HG03025 (cell line): ENCODE measurements around the gene LRRC49.
"Not testable (repeated sequence)": the region's sequence is repeated elsewhere in the genome, so short reads cannot be mapped to it uniquely, and the experiment has no call there.

Experiments
- ATAC-seq: cut with Tn5 transposase; IDR thresholded peaks from one replicate; pipeline ENCODE4 v1.9.1; 2021; ENCODE audit warnings: mild to moderate bottlenecking, moderate library complexity; ENCODE audit not compliant: unreplicated experiment, low FRiP score

The LRRC49 gene

GRCh38 chr15:70866982-70867641 is 25.5 kb upstream of the LRRC49 start:
- ATAC-seq = no peak

- ATAC-seq = no peak
Observed at GRCh38 chr15:70867911-70868467, 24.6 kb upstream of the LRRC49 start.

- no peak for ATAC-seq
Observed at GRCh38 chr15:70869346-70869745, 23.3 kb upstream of the LRRC49 start.

- ATAC-seq = no peak
Observed at GRCh38 chr15:70870051-70870450, 22.6 kb upstream of the LRRC49 start.

GRCh38 chr15:70871490-70871889 is 21.1 kb upstream of the LRRC49 start:
- not testable (repeated sequence) for ATAC-seq

GRCh38 chr15:70873232-70874054 is 19.2 kb upstream of the LRRC49 start:
- no peak for ATAC-seq

GRCh38 chr15:70875001-70875782 is 17.4 kb upstream of the LRRC49 start:
- no peak for ATAC-seq

GRCh38 chr15:70876011-70876410 is 16.6 kb upstream of the LRRC49 start:
- ATAC-seq = no peak

GRCh38 chr15:70876683-70877082 is 15.9 kb upstream of the LRRC49 start:
- no peak for ATAC-seq

- no peak for ATAC-seq
Observed at GRCh38 chr15:70879401-70879800, 13.2 kb upstream of the LRRC49 start.

- ATAC-seq = no peak
Observed at GRCh38 chr15:70880781-70881180, 11.8 kb upstream of the LRRC49 start.

- ATAC-seq = no peak
Observed at GRCh38 chr15:70882361-70882760, 10.3 kb upstream of the LRRC49 start.

- ATAC-seq = peak; percentile 24
Observed at GRCh38 chr15:70892912-70893560, 410 bp downstream of the LRRC49 start.

- ATAC-seq = no peak
Observed at GRCh38 chr15:70902107-70902506, 9.5 kb downstream of the LRRC49 start.

- no peak for ATAC-seq
Observed at GRCh38 chr15:70906842-70907241, 14.2 kb downstream of the LRRC49 start.

- ATAC-seq = no peak
Observed at GRCh38 chr15:70907784-70908471, 15.3 kb downstream of the LRRC49 start.

- ATAC-seq = no peak
Observed at GRCh38 chr15:70910958-70911357, 18.3 kb downstream of the LRRC49 start.

- ATAC-seq = no peak
Observed at GRCh38 chr15:70912187-70912586, 19.6 kb downstream of the LRRC49 start.

- ATAC-seq = no peak
Observed at GRCh38 chr15:70916531-70916930, 23.9 kb downstream of the LRRC49 start.

GRCh38 chr15:70917955-70918354 is 25.3 kb downstream of the LRRC49 start:
- ATAC-seq = no peak
